Upper lobe of right lung (tissue), 1 donor: ENCODE data around the gene ARSB. TPM values are rescaled to one million over a fixed set of nuclear protein-coding genes. Genes with fewer than 3 reads are reported as not detected.

Source experiments
- ATAC-seq: fragments of 200-7000 bp; cut with Tn5 transposase; one replicate; pipeline ENCODE4 v1.9.1; 2020; ENCODE audit warnings: mild to moderate bottlenecking, moderate library complexity
- DNase-seq: peaks from one replicate; pipeline ENCODE4 v3.0.0-alpha.2; 2020
- H3K27ac ChIP-seq: fragments of 200-600 bp; one replicate; pipeline ENCODE4 v1.8.0; 2022
- H3K27me3 ChIP-seq: fragments of 200-600 bp; one replicate; pipeline ENCODE4 v1.8.0; 2022; ENCODE audit warnings: mild to moderate bottlenecking
- H3K36me3 ChIP-seq: fragments of 200-600 bp; one replicate; pipeline ENCODE4 v1.8.0; 2022
- H3K4me1 ChIP-seq: fragments of 200-600 bp; one replicate; pipeline ENCODE4 v1.8.0; 2022
- H3K4me3 ChIP-seq: fragments of 200-600 bp; one replicate; pipeline ENCODE4 v1.8.0; 2022; ENCODE audit warnings: mild to moderate bottlenecking
- H3K9me3 ChIP-seq: fragments of 200-600 bp; one replicate; pipeline ENCODE4 v1.8.0; 2022
- CTCF ChIP-seq: fragments of 200-600 bp; IDR thresholded peaks from one replicate; pipeline ENCODE4 v1.8.0; 2022; ENCODE audit warnings: antibody characterized with exemption
- intact Hi-C: fragments of 100-400 bp; cut with DNase I; formaldehyde crosslinking; loops from one replicate; pipeline ENCODE4 v1.11.0; 2022
- total RNA-seq: library from RNA; stranded (reverse); fragmentation: NEBNext Ultra II Directional; extraction: Animal tissue kit (Norgen Biotek cat#: 25700); gene quantifications from one replicate; pipeline ENCODE4 v1.2.1, GENCODE V29; 2021
- donor health status: DM: no; HTN: yes; CAD: no; lungs with severe emphysema.

Gene ARSB
- total RNA-seq, 1 donor from 2014 or later: 15.8 TPM

GRCh38 chr5:78761840-78762239 lies 223.3 kb downstream of the ARSB start:
- Histone ChIP-seq H3K4me1 (no peaks in the 10 kb centered on the region), H3K27ac (no peak overlapping the region), H3K36me3 (no peaks in the 10 kb centered on the region), H3K4me3 (no peak overlapping the region), H3K9me3 (no peaks in the 10 kb centered on the region), H3K27me3 (no peaks in the 10 kb centered on the region)
- TF ChIP-seq CTCF: no peak
- DNase-seq (no peak), ATAC-seq (no peak)
- intact Hi-C loops: no loop called here

- TF ChIP-seq CTCF: no peak
- ATAC-seq: no peak
- no peak for DNase-seq
- Histone ChIP-seq H3K4me3 (no peak overlapping the region), H3K27ac (no peak overlapping the region), H3K27me3 (no peaks in the 10 kb centered on the region), H3K4me1 (no peaks in the 10 kb centered on the region), H3K36me3 (no peaks in the 10 kb centered on the region), H3K9me3 (no peaks in the 10 kb centered on the region)
- intact Hi-C loops: no loop called here
These were observed 224.3 kb downstream of the ARSB start for GRCh38 chr5:78760770-78761169.

- no peak for DNase-seq
- no peaks in the 10 kb centered on the region for H3K9me3 ChIP-seq
- no peak overlapping the region for H3K27ac ChIP-seq
- H3K27me3 ChIP-seq: no peaks in the 10 kb centered on the region
- no peak overlapping the region for H3K4me3 ChIP-seq
- TF ChIP-seq CTCF: no peak
- intact Hi-C loops: no loop called here
- no peaks in the 10 kb centered on the region for H3K36me3 ChIP-seq
- peak; percentile 84 for ATAC-seq
- no peaks in the 10 kb centered on the region for H3K4me1 ChIP-seq
These were observed 224.7 kb downstream of the ARSB start for GRCh38 chr5:78760366-78760765.

GRCh38 chr5:78758169-78758839 lies 226.8 kb downstream of the ARSB start:
- H3K36me3 ChIP-seq: no peaks in the 10 kb centered on the region
- H3K4me1 ChIP-seq: no peaks in the 10 kb centered on the region
- H3K9me3 ChIP-seq: no peaks in the 10 kb centered on the region
- H3K27ac ChIP-seq: no peak overlapping the region
- DNase-seq (no peak), ATAC-seq (no peak)
- intact Hi-C loops: no loop called here
- no peak overlapping the region for H3K4me3 ChIP-seq
- no peaks in the 10 kb centered on the region for H3K27me3 ChIP-seq
- no peak for TF ChIP-seq CTCF

GRCh38 chr5:78757269-78758053 lies 227.6 kb downstream of the ARSB start:
- H3K27ac ChIP-seq: no peak overlapping the region
- intact Hi-C loops: no loop called here

More at GRCh38 chr5:78757269-78758053, 227.6 kb downstream of the ARSB start:
- Histone ChIP-seq H3K36me3 (no peaks in the 10 kb centered on the region), H3K4me3 (no peak overlapping the region), H3K27me3 (no peaks in the 10 kb centered on the region), H3K9me3 (no peaks in the 10 kb centered on the region), H3K4me1 (no peaks in the 10 kb centered on the region)
- no peak for DNase-seq
- TF ChIP-seq CTCF: no peak
- ATAC-seq: no peak
